Astrocyte (in vitro differentiated cells and primary cell): ENCODE results near the gene ZNF207. TPM values are rescaled to one million over a fixed set of nuclear protein-coding genes. Genes with fewer than 3 reads are reported as not detected.

Experiments used
- DNase-seq: peaks from one replicate; pipeline ENCODE4 v3.0.0-alpha.2; 2010; ENCODE audit warnings: low read depth
- FAIRE-seq: peaks from 2 replicates; lab custom pipeline; 2011; peaks lifted over from hg19 to GRCh38; lab: Jason Lieb, UNC
- H2AFZ ChIP-seq: 2 replicates; pipeline ENCODE4 v1.6.0; 2012; ENCODE audit warnings: low read depth, low read length, inconsistent platforms
- H3K27ac ChIP-seq: 2 replicates; pipeline ENCODE4 v1.5.1; 2011; ENCODE audit warnings: low read depth, low read length, inconsistent platforms
- H3K27me3 ChIP-seq: 2 replicates; pipeline ENCODE4 v1.6.0; 2011; ENCODE audit warnings: low read length, inconsistent platforms; ENCODE audit not compliant: insufficient read depth
- H3K36me3 ChIP-seq: 2 replicates; pipeline ENCODE4 v1.5.1; 2011; ENCODE audit warnings: low read length, inconsistent platforms; ENCODE audit not compliant: insufficient read depth
- H3K4me1 ChIP-seq: 2 replicates; pipeline ENCODE4 v1.5.1; 2011; ENCODE audit warnings: low read length, inconsistent platforms; ENCODE audit not compliant: insufficient read depth
- H3K4me2 ChIP-seq: 2 replicates; pipeline ENCODE4 v1.6.0; 2012; ENCODE audit warnings: low read length, inconsistent platforms
- H3K4me3 ChIP-seq: 2 replicates; pipeline ENCODE4 v1.5.1; 2011; ENCODE audit warnings: low read depth, mild to moderate bottlenecking, low read length, inconsistent platforms; ENCODE audit not compliant: insufficient read depth
- H3K79me2 ChIP-seq: 2 replicates; pipeline ENCODE4 v1.6.0; 2012; ENCODE audit warnings: mild to moderate bottlenecking, low read length, inconsistent platforms; ENCODE audit not compliant: insufficient read depth
- H3K9ac ChIP-seq: 2 replicates; pipeline ENCODE4 v1.6.0; 2012; ENCODE audit warnings: mild to moderate bottlenecking, low read length, inconsistent platforms
- H3K9me3 ChIP-seq: 2 replicates; pipeline ENCODE4 v1.5.1; 2012; ENCODE audit warnings: low read depth, mild to moderate bottlenecking, low read length, inconsistent platforms; ENCODE audit not compliant: insufficient read depth
- H4K20me1 ChIP-seq: 2 replicates; pipeline ENCODE4 v1.6.0; 2012; ENCODE audit warnings: low read length, inconsistent platforms; ENCODE audit not compliant: insufficient read depth
- H3K27ac Mint-ChIP-seq: one replicate; pipeline ENCODE4 v1.8.0; 2021; ENCODE audit warnings: mild to moderate bottlenecking, mixed read lengths; ENCODE audit not compliant: unreplicated experiment
- H3K27me3 Mint-ChIP-seq: one replicate; pipeline ENCODE4 v1.8.0; 2021; ENCODE audit warnings: low read depth, mixed read lengths; ENCODE audit not compliant: unreplicated experiment
- H3K36me3 Mint-ChIP-seq: one replicate; pipeline ENCODE4 v1.8.0; 2021; ENCODE audit warnings: low read depth, mixed read lengths; ENCODE audit not compliant: unreplicated experiment
- H3K4me1 Mint-ChIP-seq: one replicate; pipeline ENCODE4 v1.8.0; 2021; ENCODE audit warnings: low read depth, mixed read lengths; ENCODE audit not compliant: unreplicated experiment
- H3K4me3 Mint-ChIP-seq: one replicate; pipeline ENCODE4 v1.8.0; 2021; ENCODE audit warnings: mild to moderate bottlenecking, moderate library complexity, mixed read lengths; ENCODE audit not compliant: unreplicated experiment
- H3K9me3 Mint-ChIP-seq: one replicate; pipeline ENCODE4 v1.8.0; 2021; ENCODE audit warnings: mild to moderate bottlenecking, mixed read lengths; ENCODE audit not compliant: unreplicated experiment
- EZH2 ChIP-seq: IDR thresholded peaks from 2 replicates; pipeline ENCODE4 v1.6.1; 2012; ENCODE audit warnings: mild to moderate bottlenecking, low read length, inconsistent platforms; ENCODE audit not compliant: insufficient read depth
- total RNA-seq: library from RNA; stranded (reverse); gene quantifications from 2 replicates; pipeline ENCODE4 v1.2.1, GENCODE V29; 2021
- TF ChIP-seq, protein P1 (sequence below): IDR thresholded peaks from 2 replicates; pipeline ENCODE4 v1.5.1; 2011; ENCODE audit warnings: low read depth, mild to moderate bottlenecking, inconsistent platforms, low read length, moderate library complexity; ENCODE audit not compliant: insufficient read depth

The ZNF207 gene
- total RNA-seq, 1 donor from 2014 or later = 168 TPM

- no peak for DNase-seq
- peaks cover 4% of the 10 kb centered on the region for H3K9me3 Mint-ChIP-seq
- no peak overlapping the region for H3K9ac ChIP-seq
- H3K36me3 Mint-ChIP-seq = peaks cover 6% of the 10 kb centered on the region
- H3K4me1 Mint-ChIP-seq = no peaks in the 10 kb centered on the region
- H3K27me3 Mint-ChIP-seq = no peaks in the 10 kb centered on the region
- peak overlapping the region; percentile 58 for H3K27ac Mint-ChIP-seq
- H2AFZ ChIP-seq = no peak overlapping the region
- no peak overlapping the region for H3K27ac ChIP-seq
- no peak overlapping the region for H3K4me2 ChIP-seq
- no peaks in the 10 kb centered on the region for H3K79me2 ChIP-seq
- peaks cover 4% of the 10 kb centered on the region for H4K20me1 ChIP-seq
- H3K4me1 ChIP-seq = no peaks in the 10 kb centered on the region
- no peaks in the 10 kb centered on the region for H3K9me3 ChIP-seq
- no peaks in the 10 kb centered on the region for H3K36me3 ChIP-seq
- TF ChIP-seq EZH2 = no peak
- TF ChIP-seq, protein P1, sequence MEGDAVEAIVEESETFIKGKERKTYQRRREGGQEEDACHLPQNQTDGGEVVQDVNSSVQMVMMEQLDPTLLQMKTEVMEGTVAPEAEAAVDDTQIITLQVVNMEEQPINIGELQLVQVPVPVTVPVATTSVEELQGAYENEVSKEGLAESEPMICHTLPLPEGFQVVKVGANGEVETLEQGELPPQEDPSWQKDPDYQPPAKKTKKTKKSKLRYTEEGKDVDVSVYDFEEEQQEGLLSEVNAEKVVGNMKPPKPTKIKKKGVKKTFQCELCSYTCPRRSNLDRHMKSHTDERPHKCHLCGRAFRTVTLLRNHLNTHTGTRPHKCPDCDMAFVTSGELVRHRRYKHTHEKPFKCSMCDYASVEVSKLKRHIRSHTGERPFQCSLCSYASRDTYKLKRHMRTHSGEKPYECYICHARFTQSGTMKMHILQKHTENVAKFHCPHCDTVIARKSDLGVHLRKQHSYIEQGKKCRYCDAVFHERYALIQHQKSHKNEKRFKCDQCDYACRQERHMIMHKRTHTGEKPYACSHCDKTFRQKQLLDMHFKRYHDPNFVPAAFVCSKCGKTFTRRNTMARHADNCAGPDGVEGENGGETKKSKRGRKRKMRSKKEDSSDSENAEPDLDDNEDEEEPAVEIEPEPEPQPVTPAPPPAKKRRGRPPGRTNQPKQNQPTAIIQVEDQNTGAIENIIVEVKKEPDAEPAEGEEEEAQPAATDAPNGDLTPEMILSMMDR = no peak
- H3K4me3 Mint-ChIP-seq = no peak overlapping the region
- H3K27me3 ChIP-seq = no peaks in the 10 kb centered on the region
- FAIRE-seq = no peak
- no peak overlapping the region for H3K4me3 ChIP-seq
Observed at GRCh38 chr17:32388613-32389459, 38.9 kb downstream of the ZNF207 start.

DNA sequence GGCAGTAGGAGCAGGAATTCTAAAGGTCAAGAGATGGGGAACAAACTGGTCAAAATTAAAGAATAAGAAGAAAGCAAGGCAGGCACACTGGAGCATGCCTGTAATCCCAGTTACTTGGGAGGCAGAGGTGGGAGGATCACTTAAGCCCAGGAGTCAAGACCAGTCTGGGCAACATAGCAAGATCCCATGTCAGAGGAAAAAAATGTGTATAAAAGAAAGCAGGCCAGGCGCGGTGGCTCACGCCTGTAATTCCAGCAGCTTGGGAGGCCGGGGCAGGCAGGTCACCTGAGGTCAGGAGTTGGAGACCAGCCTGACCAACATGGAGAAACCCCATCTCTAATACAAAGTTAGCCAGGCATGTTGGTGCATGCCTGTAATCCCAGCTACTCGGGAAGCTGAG lies 43.9 kb downstream of the ZNF207 start:
- Histone ChIP-seq H3K4me2 (no peak overlapping the region), H3K36me3 (no peaks in the 10 kb centered on the region), H3K9ac (no peak overlapping the region), H3K27ac (no peak overlapping the region), H3K9me3 (no peaks in the 10 kb centered on the region), H3K79me2 (no peaks in the 10 kb centered on the region), H2AFZ (no peak overlapping the region), H3K4me3 (no peak overlapping the region), H4K20me1 (peaks cover 9% of the 10 kb centered on the region), H3K27me3 (no peaks in the 10 kb centered on the region), H3K4me1 (no peaks in the 10 kb centered on the region)
- Mint-ChIP-seq H3K9me3 (peaks cover 4% of the 10 kb centered on the region), H3K4me1 (no peaks in the 10 kb centered on the region), H3K27me3 (no peaks in the 10 kb centered on the region), H3K36me3 (peaks cover 10% of the 10 kb centered on the region), H3K27ac (peak overlapping the region; percentile 66), H3K4me3 (peak overlapping the region; percentile 71)
- FAIRE-seq (no peak), DNase-seq (no peak)
- TF ChIP-seq, protein P1 = no peak
- no peak for TF ChIP-seq EZH2

DNA sequence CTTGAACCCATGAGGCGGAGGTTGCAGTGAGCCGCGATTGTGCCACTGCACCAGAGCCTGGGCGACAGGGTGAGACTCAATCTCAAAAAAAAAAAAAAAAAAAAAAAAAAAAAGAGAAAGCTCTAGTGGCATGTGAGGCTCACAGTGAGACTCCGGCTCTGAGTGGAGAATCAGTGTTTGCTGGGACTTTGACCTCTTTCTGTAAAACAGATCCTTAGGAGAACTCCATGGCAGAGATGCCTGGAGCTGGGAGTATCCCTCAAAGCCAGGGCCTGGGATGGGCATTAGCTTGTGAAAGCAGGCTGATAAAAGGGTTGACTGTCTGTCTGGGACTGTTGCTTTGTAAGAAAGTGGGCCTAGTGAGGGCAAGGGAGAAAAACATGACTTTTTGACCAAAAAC lies 46.4 kb downstream of the ZNF207 start:
- Histone ChIP-seq H3K79me2 (no peaks in the 10 kb centered on the region), H3K27ac (no peak overlapping the region), H3K36me3 (no peaks in the 10 kb centered on the region), H3K9me3 (no peaks in the 10 kb centered on the region), H3K27me3 (no peaks in the 10 kb centered on the region), H3K4me1 (no peaks in the 10 kb centered on the region), H3K9ac (no peak overlapping the region), H3K4me3 (no peak overlapping the region), H4K20me1 (peaks cover 9% of the 10 kb centered on the region), H2AFZ (no peak overlapping the region), H3K4me2 (no peak overlapping the region)
- H3K4me3 Mint-ChIP-seq = no peak overlapping the region
- peaks cover 4% of the 10 kb centered on the region for H3K9me3 Mint-ChIP-seq
- DNase-seq (no peak), FAIRE-seq (no peak)
- no peak overlapping the region for H3K27ac Mint-ChIP-seq
- H3K36me3 Mint-ChIP-seq = peaks cover 10% of the 10 kb centered on the region
- peaks cover 2% of the 10 kb centered on the region for H3K4me1 Mint-ChIP-seq
- H3K27me3 Mint-ChIP-seq = no peaks in the 10 kb centered on the region
- no peak for TF ChIP-seq EZH2
- TF ChIP-seq, protein P1 = no peak
